Uterine smooth muscle cell (primary cell): Measurements from ENCODE around the gene KCTD7. TPM values are rescaled to one million over a fixed set of nuclear protein-coding genes. Genes with fewer than 3 reads are reported as not detected.

Source experiments
- total RNA-seq: library from RNA; depleted of rRNA; stranded (reverse); fragments of >200 nt; gene quantifications from 2 replicates; pipeline ENCODE4 v1.2.3, GENCODE V29; 2014

Gene KCTD7
- 10.1 and 15.7 TPM in 2 replicates for total RNA-seq

GRCh38 chr7:66628361-66629221, at the start of gene KCTD7:
Gene KCTD7, plus strand, starts transcription at chr7:66628881. Its CDS starts 184 bp downstream, at chr7:66629065.

Other genes with a start within 250 kb of the KCTD7 start
- gene RABGEF1, start 111.9 kb downstream of the KCTD7 start, total RNA-seq = 55.8 and 58.9 TPM in 2 replicates